Measurements from ENCODE around the gene TMEM254. TPM values are rescaled to one million over a fixed set of nuclear protein-coding genes. Genes with fewer than 3 reads are reported as not detected.

TMEM254 gene
- total RNA-seq, 4 donors from 2014 or later, result 0.73 to 7.4 (median 4.8) TPM

- no peaks in the 10 kb centered on the region for H3K36me3 ChIP-seq
- ATAC-seq (peak; percentile 37 to 51), DNase-seq (peak in 1 of 2 donors; percentile 72)
- intact Hi-C loops (cut with DNase I; ENCODE audit: low total_unique reads), result loop anchor here (5.0 kb wide), 1 partner anchor 80 kb away; no protein-coding TSS in a partner anchor
- TF ChIP-seq POLR2A (IDR thresholded peaks at IDR 0.05) (no peak), CTCF (IDR thresholded peaks at IDR 0.05 in 4 of 5, conservative IDR thresholded peaks at IDR 0.05 in 1 of 5) (no peak)
- H3K4me3 ChIP-seq, result no peak overlapping the region
- peaks cover 0 to 19% of the 10 kb centered on the region in 2 donors for H3K4me1 ChIP-seq
- H3K27me3 ChIP-seq, result peaks cover 0 to 21% (median 18%) of the 10 kb centered on the region in 3 donors
- peak overlapping the region; percentile 62 to 83 (median 65) for H3K27ac ChIP-seq
- in situ Hi-C loops (cut with MboI; ENCODE audit: low sequenced_read_pairs in 4 of 4), result no loop called here
- H3K9me3 ChIP-seq, result no peaks in the 10 kb centered on the region
These were observed 58.8 kb downstream of the TMEM254 start for GRCh38 chr10:80137031-80137862.

- in situ Hi-C loops (cut with MboI; ENCODE audit: low sequenced_read_pairs in 4 of 4) (no loop called here), intact Hi-C loops (cut with DNase I; ENCODE audit: low total_unique reads) (loop anchor here (5.0 kb wide), 1 partner anchor 81 kb away; no protein-coding TSS in a partner anchor)
- Histone ChIP-seq H3K27me3 (peaks cover 0 to 18% (median 13%) of the 10 kb centered on the region in 3 donors), H3K9me3 (no peaks in the 10 kb centered on the region), H3K36me3 (no peaks in the 10 kb centered on the region), H3K27ac (peak overlapping the region in 3 of 4 donors; percentile 62 to 83 (median 63)), H3K4me3 (no peak overlapping the region), H3K4me1 (peaks cover 0 to 13% of the 10 kb centered on the region in 2 donors)
- DNase-seq (no peak), ATAC-seq (no peak)
- TF ChIP-seq POLR2A (IDR thresholded peaks at IDR 0.05), result no peak
These were observed 59.5 kb downstream of the TMEM254 start for GRCh38 chr10:80137920-80138319.

- Histone ChIP-seq H3K4me1 (peaks cover 9% of the 10 kb centered on the region in 2 donors), H3K27ac (no peak overlapping the region), H3K27me3 (peaks cover 0 to 8% (median 4%) of the 10 kb centered on the region in 3 donors), H3K4me3 (no peak overlapping the region), H3K9me3 (no peaks in the 10 kb centered on the region), H3K36me3 (no peaks in the 10 kb centered on the region)
- TF ChIP-seq CTCF (IDR thresholded peaks at IDR 0.05 in 4 of 5, conservative IDR thresholded peaks at IDR 0.05 in 1 of 5), result no peak
- intact Hi-C loops (cut with DNase I; ENCODE audit: low total_unique reads), result loop anchor here (5.0 kb wide), 1 partner anchor 82 kb away; no protein-coding TSS in a partner anchor
- DNase-seq (no peak), ATAC-seq (no peak)
- in situ Hi-C loops (cut with MboI; ENCODE audit: low sequenced_read_pairs in 4 of 4), result no loop called here
These were observed 60.8 kb downstream of the TMEM254 start for GRCh38 chr10:80139265-80139664.

- Histone ChIP-seq H3K27me3 (peaks cover 0 to 5% (median 0%) of the 10 kb centered on the region in 3 donors), H3K4me1 (peaks cover 13 to 16% of the 10 kb centered on the region in 2 donors), H3K36me3 (no peaks in the 10 kb centered on the region), H3K9me3 (no peaks in the 10 kb centered on the region), H3K27ac (no peak overlapping the region), H3K4me3 (no peak overlapping the region)
- DNase-seq (no peak), ATAC-seq (no peak)
- TF ChIP-seq CTCF (IDR thresholded peaks at IDR 0.05 in 4 of 5, conservative IDR thresholded peaks at IDR 0.05 in 1 of 5) (no peak), POLR2A (IDR thresholded peaks at IDR 0.05) (no peak)
- in situ Hi-C loops (cut with MboI; ENCODE audit: low sequenced_read_pairs in 4 of 4) (no loop called here), intact Hi-C loops (cut with DNase I; ENCODE audit: low total_unique reads) (loop anchor here (5.0 kb wide), 1 partner anchor 768 kb away; no protein-coding TSS in a partner anchor)
These were observed 61.8 kb downstream of the TMEM254 start for GRCh38 chr10:80140251-80140650.

Data from gastrocnemius medialis (tissue), 4 donors.